HG03442 (cell line): Measurements from ENCODE around the gene TUFT1.
A peak's percentile ranks its signal among the peaks of the same experiment; 100 is the strongest.

Experiments used
- ATAC-seq: cut with Tn5 transposase; IDR thresholded peaks from one replicate; pipeline ENCODE4 v1.9.1; 2021; ENCODE audit warnings: mild to moderate bottlenecking, moderate library complexity; ENCODE audit not compliant: unreplicated experiment

TUFT1 gene

DNA sequence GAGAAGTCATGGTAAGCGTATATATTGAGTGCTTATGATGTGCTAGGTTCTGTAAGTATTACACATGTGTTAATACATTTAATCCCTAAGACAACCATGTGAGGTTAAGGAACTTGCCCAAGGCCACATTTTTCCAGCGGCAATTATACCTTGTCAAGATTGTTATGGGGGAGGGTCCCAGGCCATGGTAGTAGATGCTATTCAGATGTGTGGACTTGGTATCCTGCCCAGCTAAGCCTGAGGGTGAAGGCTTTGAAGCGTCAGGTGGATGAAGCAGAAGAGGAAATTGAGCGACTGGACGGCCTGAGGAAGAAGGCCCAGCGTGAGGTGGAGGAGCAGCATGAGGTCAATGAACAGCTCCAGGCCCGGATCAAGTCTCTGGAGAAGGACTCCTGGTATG is 3.6 kb upstream of the TUFT1 start:
- no peak for ATAC-seq

DNA sequence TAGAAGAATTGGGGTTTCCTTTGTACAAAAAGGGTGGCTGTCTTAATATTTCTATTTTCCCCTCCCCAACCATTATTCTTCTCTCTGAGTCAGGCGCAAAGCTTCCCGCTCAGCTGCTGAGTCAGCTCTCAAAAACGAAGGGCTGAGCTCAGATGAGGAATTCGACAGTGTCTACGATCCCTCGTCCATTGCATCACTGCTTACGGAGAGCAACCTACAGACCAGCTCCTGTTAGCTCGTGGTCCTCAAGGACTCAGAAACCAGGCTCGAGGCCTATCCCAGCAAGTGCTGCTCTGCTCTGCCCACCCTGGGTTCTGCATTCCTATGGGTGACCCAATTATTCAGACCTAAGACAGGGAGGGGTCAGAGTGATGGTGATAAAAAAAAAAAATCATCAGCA is 3.0 kb upstream of the TUFT1 start:
- no peak for ATAC-seq

- ATAC-seq = peak; percentile 38
Observed at GRCh38 chr1:151539321-151540020, 638 bp upstream of the TUFT1 start.

DNA sequence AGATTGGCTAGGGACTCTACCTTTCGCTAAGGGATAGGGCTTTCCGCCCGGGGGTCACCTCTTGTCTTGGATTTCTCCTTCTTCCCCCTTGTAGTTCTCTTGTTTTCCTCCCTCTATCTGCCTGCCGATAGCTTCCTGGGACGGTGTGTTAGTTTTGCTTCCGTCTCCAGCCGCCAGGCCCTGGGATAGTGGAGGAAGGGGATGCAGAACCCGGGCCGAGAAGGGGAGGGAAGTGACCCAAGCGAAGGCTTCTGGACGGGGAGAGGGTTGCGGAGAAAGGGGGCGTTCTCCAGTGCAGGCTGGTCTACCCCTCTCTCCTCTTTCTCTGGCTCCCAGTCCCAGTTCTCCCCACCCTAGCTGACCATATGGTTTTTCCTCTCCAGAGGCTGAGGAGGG is 871 bp downstream of the TUFT1 start:
- no peak for ATAC-seq

GRCh38 chr1:151541752-151542151 is 1.6 kb downstream of the TUFT1 start:
- ATAC-seq = no peak

GRCh38 chr1:151542710-151543129 is 2.6 kb downstream of the TUFT1 start:
- no peak for ATAC-seq

DNA sequence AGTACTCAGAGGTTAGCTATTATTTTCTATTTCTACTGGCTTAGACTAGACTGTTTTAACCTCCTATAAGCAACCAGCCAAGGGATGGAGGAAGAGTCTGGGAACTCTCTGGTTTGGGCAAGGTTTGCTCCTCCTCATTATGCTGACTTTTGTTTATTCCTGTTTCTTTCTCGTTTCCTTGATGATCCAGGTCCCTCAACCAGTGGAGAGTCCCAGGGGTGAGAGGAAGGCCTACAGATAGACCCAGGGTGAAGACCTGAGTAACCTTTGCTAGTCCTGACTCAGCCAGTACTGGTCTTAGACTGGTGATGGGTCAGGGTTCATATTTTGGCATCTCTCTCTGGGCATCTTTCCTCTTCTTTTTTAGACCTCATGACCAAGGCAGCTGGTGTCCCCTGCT is 5.4 kb downstream of the TUFT1 start:
- no peak for ATAC-seq

- ATAC-seq = no peak
Observed at GRCh38 chr1:151546011-151546925, 6.2 kb downstream of the TUFT1 start.

DNA sequence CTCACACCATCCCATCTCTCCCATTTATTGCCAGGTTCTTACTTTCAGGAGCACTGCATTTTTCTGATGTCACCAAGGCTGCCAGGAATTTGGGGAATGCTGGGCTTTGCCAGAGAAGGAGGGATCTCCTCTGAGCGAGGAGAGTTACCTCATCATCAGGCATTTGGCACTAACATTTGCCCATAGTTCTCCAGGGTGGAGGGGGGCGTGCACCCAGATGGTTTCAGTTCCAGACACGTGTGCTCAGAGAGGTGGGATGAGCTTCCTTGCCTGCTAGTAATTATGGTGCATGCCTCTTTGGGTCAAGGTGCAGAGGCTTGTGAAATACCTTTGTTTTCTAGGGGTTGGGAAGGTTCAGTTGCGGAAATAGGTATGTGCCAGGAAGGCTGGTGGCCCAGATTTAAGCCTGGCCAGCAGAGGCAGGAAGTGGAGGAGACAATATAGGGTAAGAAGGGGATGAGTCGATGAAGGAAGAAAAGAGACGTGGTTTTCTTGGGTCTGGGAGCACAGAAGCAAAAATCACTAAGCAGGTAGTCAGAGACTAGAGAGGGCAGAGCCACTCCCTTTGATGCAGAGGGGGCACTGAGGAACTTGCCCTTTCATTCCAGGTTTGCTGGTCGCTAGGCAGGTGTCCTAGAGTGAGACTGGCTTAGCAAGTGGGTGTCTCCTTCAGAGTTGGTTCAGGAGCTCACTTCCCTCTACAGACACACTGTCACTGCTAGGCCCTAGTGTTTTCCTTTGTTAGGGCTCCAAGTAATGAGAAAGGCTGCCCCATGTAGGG is 7.2 kb downstream of the TUFT1 start:
- no peak for ATAC-seq

GRCh38 chr1:151547900-151548230 is 7.8 kb downstream of the TUFT1 start:
- ATAC-seq = no peak

GRCh38 chr1:151549199-151549598 is 9.1 kb downstream of the TUFT1 start:
- ATAC-seq = no peak

DNA sequence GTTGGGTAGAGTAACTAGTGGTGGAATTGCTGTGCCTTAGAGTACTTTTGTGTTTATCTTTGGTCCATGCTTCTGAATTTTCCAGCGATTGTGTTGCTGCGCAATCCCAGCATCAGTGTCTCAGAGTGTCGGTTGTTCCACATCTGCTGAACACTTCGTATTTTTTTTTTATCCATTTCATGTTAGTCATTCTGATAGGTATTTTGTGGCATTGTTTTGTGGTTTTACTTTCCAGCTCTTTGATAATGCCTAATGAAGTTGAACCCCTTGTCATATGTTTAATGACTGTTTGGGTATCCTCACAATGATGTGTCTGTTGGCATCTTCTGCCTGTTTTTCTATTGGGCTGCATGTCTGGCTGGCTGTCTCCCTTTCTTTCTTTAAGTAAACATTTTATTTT is 13.6 kb downstream of the TUFT1 start:
- no peak for ATAC-seq

DNA sequence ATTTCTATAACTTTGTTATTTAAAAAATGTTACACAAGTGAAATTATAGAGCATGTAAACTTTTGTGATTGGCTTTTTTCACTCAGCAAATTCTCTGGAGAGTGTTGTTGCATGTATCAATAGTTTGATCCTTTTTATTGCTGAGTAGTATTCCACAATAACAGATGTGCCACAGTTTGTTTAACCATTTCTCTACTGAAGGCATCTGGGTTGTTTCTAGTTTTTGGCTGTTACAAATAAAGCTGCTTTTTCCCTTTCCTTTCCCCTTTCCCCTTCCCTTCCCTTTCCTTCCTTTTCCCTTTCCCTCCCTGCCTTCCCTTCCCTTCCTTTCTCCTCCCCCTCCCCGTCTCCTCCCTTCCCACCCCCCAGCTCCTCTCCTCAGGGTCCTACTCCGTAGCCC is 15.9 kb downstream of the TUFT1 start:
- no peak for ATAC-seq

GRCh38 chr1:151562661-151563060 is 22.6 kb downstream of the TUFT1 start:
- no peak for ATAC-seq

DNA sequence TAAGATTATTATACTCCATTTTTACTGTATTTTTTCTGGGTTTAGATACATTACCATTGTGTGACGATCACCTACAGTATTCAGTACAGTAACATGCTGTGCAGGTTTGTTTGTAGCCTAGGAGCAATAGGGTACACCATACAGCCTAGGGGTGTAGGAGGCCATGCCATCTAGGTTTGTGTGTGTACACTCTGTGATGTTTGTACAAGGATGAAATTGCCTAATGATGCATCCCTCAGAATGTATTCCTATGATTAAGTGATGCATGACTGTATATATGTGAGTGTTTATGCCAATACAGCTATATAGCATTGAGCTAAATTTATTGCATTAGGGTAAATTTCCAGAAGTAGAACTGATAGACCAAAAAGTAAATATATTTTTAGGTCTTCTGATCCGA is 23.3 kb downstream of the TUFT1 start:
- no peak for ATAC-seq

DNA sequence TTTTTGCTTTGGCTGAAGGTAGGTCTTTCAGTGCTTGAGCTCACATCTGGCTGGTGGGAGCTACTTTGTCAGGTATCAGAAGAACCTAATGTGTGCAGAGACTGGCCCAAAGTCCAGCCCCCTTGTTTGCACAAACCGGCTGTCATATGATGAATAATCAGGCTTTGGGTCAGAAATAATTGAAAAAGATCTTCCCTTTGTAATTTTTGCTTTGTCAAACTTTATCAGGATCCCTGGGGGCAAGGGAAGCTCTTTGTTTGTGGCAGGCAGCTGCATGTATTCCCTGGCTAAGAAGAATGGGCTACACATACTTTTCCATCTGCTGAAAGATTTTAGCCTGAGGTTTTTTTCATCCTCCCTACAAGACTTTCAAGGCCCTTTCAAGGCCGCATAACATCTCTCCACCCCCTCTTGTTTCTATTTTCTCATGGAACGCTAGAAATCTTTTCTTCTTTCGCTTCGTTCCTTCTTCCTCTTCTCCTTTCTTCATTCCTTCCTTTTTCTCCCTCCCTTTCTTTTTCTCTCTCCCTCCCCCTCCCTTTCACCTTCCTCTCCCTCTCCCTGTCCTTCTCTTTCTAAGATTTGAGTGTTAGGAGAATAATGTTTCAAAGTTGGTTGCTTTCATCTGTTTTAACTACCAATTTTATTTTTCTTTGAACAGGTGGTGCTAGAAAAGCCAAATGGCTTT is 25.5 kb downstream of the TUFT1 start:
- no peak for ATAC-seq

GRCh38 chr1:151568626-151569088 is 28.5 kb downstream of the TUFT1 start:
- no peak for ATAC-seq

GRCh38 chr1:151570819-151571218 is 30.7 kb downstream of the TUFT1 start:
- no peak for ATAC-seq

GRCh38 chr1:151574575-151575529 is 34.7 kb downstream of the TUFT1 start:
- no peak for ATAC-seq

DNA sequence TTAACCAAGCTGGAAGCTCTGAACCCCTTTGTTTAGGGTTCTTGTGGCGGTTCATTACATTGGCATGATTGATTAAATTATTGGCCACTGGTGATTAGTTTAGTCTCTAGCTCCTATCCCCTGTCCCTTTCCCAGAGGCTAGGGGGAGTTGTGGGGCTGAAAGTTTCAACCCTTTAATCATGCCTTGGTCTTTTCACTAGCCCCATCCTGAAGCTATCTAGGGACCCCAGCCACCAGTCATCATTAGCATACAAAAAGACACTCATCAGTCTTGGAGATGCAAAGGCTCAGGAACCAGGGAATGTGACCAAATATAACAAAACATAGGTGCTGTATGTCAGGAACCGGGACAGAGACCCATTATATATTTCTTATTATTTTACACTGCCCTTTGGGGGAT is 37.1 kb downstream of the TUFT1 start:
- no peak for ATAC-seq
